ENCODE results near the gene RBL2.
"Not testable (repeated sequence)": the region's sequence is repeated elsewhere in the genome, so short reads cannot be mapped to it uniquely, and the experiment has no call there.

Gene RBL2

GRCh38 chr16:53434377-53435065, at the start of gene RBL2:
Gene RBL2, plus strand, starts transcription at chr16:53434471. Its CDS starts 86 bp downstream, at chr16:53434557.
- peak; percentile 81 for DNase-seq

DNA sequence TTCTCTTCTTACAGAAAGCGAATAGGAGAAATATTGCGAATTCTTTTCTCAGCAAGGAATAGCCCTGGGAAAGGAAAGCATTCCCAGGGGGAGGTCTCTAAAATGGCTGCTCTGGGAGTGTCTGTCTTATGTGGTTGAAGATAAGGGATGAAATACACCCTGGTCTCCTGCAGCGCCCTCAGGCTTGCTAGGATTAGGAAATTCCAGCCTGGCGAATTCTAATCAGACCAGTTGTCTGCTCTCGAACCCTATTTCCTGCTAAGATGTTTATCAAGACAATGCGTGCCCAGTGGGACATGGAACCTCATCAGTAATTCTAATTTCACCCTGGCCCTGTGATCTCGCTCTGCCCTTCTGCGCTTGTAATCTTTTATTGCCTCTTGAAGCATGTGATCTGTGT, 49.7 kb upstream of the RBL2 start:
- not testable (repeated sequence) for DNase-seq

GRCh38 chr16:53404959-53405358, 29.3 kb upstream of the RBL2 start:
- no peak for DNase-seq

GRCh38 chr16:53412549-53412948, 21.7 kb upstream of the RBL2 start:
- no peak for DNase-seq

- no peak for DNase-seq
These were observed 20.4 kb upstream of the RBL2 start for GRCh38 chr16:53413864-53414263.

DNA sequence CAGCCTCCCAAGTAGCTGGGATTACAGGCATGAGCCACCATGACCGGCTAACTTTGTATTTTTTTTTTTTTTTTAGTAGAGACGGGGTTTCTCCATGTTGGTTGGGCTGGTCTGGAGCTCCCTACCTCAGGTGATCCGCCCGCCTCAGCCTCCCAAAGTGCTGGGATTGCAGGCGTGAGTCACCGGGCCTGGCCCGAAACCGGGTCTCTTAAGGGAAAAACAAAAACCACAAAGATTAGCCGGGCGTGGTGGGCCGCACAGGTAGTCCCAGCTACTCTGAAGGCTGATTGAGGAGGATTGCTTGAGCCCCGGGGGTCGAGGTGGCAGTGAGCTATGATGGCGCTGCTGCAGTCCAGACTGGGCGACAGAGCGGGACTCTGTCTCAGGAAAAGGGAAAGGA, 19.9 kb upstream of the RBL2 start:
- no peak for DNase-seq

- DNase-seq: no peak
These were observed 18.8 kb upstream of the RBL2 start for GRCh38 chr16:53415504-53415903.

DNA sequence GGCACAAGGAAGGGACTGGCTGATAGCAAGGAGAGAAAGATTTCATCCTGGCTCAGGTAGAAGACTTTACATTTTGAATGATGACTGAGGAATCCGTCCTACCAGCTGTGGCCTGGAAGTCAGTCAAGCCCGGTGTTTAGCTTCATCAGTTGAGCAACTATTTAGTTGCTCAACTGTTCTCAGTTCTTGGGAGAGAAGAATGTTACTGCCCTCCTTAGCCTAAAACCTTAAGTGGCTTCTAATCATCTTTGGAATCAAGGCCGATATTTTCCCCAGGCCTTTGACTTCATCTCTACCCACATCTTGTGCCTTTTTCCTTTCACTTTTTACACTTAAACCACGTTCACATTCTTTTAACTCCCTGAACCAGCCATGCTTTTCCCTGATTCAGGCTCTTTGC, 17.3 kb upstream of the RBL2 start:
- no peak for DNase-seq

DNA sequence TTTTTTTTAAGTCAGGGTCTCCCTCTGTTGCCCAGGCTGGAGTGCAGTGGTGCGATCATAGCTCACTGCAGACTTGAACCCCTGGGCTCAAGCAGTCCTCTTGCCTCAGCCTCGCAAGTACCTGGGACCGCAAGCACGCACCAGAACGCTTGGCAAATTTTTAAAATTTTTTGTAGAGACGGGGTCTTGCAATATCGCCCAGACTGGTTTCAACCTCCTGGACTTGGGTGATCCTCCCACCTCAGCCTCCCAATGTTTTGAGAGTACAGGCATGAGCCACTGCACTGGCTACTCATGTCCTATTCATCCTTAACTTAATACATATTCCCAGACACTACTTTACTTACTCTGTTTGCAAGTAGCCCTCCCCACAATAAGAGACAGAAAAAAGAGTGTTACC, 16.3 kb upstream of the RBL2 start:
- no peak for DNase-seq

GRCh38 chr16:53419383-53419709, 14.9 kb upstream of the RBL2 start:
- DNase-seq: not testable (repeated sequence)

DNA sequence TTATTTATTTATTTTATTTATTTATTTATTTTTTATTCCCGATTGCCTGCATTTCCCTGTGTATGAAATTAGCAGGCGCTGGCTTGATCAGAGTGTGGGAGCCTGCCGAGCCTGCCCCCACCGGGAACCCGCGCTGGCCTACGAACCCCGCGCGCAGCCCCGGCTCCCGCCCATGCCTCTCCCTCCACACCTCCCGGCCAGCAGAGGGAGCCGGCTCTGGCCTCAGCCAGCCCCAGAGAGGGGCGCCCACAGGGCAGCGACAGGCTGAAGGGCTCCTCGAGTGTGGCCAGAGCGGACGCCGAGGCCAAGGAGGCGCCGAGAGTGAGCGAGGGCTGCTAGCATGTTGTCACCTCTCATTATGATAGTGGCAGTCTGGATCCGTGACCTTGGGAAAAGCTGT, 13.0 kb upstream of the RBL2 start:
- no peak for DNase-seq

GRCh38 chr16:53423968-53424367, 10.3 kb upstream of the RBL2 start:
- DNase-seq: not testable (repeated sequence)

DNA sequence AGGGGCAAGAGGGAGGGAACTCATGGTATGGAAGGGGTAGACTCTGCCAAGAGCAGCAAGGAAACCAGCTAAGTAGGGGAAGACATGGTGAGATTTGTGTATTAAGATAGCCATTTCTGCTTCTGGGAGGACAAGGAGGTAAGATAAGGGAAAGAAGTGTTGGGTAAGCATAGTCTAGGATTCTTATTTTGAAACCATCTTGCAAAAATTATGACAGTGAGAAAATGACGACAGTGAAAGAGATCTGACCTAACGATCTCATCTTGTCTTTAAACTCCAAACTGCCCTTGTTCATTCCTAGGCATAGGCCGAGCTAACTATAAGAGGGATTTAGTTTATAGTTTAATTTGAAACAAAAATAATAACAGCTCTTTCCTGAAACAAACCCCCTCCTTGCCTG, 5.6 kb upstream of the RBL2 start:
- no peak for DNase-seq

- no peak for DNase-seq
These were observed 4.9 kb upstream of the RBL2 start for GRCh38 chr16:53429221-53429943.

DNA sequence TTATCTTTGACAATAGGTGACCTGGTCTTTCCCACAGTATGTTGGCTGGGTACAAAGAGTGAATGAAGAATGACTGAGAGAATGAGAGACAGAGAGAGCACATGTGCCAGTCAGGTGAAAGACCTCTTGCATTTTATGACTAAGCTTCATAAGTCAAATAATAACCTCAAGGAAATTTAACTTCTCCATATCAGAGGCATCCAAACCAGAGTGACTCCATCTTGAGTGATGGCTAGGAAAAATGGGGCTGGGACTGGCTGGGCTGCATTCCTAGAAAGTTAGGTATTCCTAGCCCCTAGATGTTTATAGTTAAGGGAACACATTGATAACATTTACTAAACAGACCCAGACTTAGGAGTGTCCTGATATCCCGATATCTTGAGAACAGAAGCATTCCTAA, 3.9 kb upstream of the RBL2 start:
- no peak for DNase-seq

DNA sequence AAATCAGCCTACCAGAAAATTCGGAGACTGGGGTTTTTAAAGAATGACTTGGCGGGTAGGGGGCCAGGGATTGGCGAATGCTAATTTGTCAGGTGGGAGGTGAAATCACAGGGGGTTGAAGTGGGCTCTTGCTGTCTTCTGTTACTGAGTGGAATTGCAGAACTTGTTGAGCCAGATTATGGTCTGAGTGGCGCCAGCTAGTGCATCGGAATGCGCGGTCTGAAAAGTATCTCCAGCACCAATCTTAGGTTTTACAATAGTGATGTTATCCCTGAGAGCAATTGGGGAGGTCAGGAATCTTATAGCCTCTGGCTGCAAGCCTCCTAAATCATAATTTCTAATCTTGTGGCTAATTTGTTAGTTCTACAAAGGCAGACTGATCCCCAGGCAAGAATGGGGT, 762 bp upstream of the RBL2 start:
- DNase-seq: no peak

DNA sequence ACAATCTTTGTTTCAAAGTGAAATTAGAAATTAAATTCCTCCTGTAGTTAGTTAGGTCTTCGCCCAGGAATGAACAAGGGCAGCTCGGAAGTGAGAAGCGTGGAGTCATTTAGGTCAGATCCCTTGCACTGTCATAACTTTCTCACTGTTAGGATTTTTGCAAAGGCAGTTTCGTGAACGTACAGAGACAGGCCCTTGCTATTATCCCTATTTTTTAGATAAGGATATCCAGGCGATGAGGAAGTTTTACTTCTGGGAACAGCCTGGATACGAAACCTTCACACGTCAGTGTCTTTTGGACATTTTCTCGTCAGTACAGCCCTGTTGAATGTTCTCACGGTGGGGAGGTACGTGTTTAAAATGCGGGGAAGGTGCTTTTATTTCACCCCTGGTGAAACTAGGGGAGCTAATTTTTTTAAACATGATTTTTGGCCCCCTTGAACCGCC, 318 bp upstream of the RBL2 start:
- no peak for DNase-seq

- peak; percentile 54 for DNase-seq
These were observed 906 bp downstream of the RBL2 start for GRCh38 chr16:53435066-53435688.

DNA sequence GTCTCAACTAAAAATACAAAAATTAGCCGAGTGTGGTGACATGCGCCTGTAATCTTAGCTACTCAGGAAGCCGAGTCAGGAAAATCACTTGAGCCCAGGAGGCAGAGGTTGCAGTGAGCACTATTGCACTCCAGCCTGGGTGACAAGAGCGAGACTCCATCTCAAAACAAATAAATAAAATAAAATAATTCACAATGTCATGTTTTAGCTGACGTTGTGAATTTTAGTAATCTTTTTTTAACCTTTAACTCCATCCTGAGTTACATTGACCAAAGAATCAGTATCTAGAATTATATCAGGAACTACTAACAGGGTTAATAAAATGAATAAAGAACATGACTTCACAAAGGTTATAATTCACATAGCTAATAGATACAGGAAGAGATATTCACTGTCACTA, 5.9 kb downstream of the RBL2 start:
- DNase-seq: no peak

DNA sequence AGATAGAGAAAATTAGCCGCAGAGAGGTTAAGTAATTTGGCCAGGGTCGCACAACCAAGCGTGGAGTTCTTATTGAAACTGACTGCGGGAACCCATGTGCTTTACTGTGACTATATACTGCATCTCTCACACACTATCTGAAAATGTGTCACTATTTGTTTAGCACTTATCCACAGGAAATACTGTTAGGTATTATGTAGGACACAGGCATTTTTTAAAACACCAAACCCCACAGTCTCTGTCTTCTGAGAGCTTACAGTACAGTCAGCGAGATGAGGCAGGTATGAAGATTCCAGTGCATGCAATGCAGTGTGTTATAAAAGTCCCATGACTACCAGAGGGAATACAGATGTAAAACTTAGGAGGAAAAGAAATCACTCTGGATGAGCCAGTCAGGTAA, 11.3 kb downstream of the RBL2 start:
- no peak for DNase-seq

- DNase-seq: no peak
These were observed 11.8 kb downstream of the RBL2 start for GRCh38 chr16:53446090-53446489.

DNA sequence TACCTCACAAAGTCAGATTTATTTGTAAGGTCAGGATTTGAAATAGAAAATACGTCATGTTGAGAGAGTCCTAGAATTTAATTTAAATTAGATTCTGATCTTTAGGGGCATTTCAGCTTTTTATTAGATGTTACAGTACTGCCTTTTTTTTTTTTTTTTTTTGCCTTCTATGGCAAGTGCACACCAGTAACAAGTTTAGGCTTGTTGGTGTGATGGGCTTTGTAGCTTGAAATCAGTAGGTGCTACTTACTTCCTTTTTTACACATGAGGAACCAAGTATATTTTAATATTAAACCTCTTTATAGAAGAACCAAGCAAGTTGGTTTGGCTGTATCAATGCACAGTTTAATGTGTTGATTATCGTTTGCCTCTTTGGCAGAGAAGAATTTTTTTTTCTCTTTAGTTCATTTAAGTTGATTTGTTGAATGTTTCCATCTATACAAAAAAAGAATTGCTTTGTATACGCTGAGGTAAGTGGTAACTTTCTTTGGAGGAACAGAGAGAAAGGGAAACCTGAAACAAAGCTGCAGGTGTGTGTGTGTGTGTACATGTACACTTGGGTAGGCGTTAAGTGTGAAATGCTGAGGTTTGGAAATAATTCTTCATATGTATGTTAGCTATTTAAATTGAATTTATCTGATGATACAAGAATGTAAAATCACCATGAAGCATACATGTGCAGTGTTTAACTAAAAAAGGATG, 15.7 kb downstream of the RBL2 start:
- DNase-seq: no peak

- DNase-seq: no peak
These were observed 19.7 kb downstream of the RBL2 start for GRCh38 chr16:53453928-53454327.

- DNase-seq: peak; percentile 6
These were observed 22.4 kb downstream of the RBL2 start for GRCh38 chr16:53456625-53457024.
